HepG2 (cell line): ENCODE data around the gene DAG1. TPM values are rescaled to one million over a fixed set of nuclear protein-coding genes. Genes with fewer than 3 reads are reported as not detected.

Experiments
- FOXC1 ChIP-seq: sonication (generic); formaldehyde crosslinking; IDR thresholded peaks from 2 replicates; pipeline ENCODE4 v1.8.0; 2022; ENCODE audit warnings: mild to moderate bottlenecking, missing genetic modification reagents, borderline replicate concordance
- KLF9 ChIP-seq: IDR thresholded peaks from 2 replicates; pipeline ENCODE4 v1.6.1; 2016; ENCODE audit warnings: low read depth
- MTF2 ChIP-seq: sonication (generic); formaldehyde crosslinking; IDR thresholded peaks from 2 replicates; pipeline ENCODE4 v1.5.0; 2020; ENCODE audit warnings: missing genetic modification reagents, borderline replicate concordance
- PHF8 ChIP-seq: sonication (generic); formaldehyde crosslinking; IDR thresholded peaks from 2 replicates; pipeline ENCODE4 v1.5.0; 2020; ENCODE audit warnings: missing genetic modification reagents
- POLR2G ChIP-seq: fragments of 200-400 bp; formaldehyde crosslinking; IDR thresholded peaks from 2 replicates; pipeline ENCODE4 v1.6.1; 2018; ENCODE audit warnings: mild to moderate bottlenecking, low read depth, low read length, moderate library complexity
- PTBP1 ChIP-seq: fragments of 200-400 bp; formaldehyde crosslinking; IDR thresholded peaks from 2 replicates; pipeline ENCODE4 v1.6.1; 2018; ENCODE audit warnings: low read length, low read depth; ENCODE audit not compliant: poor library complexity, severe bottlenecking
- RFX3 ChIP-seq: IDR thresholded peaks from 2 replicates; pipeline ENCODE4 v1.6.1; 2016; ENCODE audit warnings: missing biosample characterization, missing genetic modification reagents
- SP140L ChIP-seq: sonication (generic); formaldehyde crosslinking; IDR thresholded peaks from 2 replicates; pipeline ENCODE4 v1.4.0; 2020; ENCODE audit warnings: missing genetic modification reagents, borderline replicate concordance
- ZNF121 ChIP-seq: sonication (generic); formaldehyde crosslinking; IDR thresholded peaks from 2 replicates; pipeline ENCODE4 v1.5.0; 2020; ENCODE audit warnings: mild to moderate bottlenecking, missing genetic modification reagents
- ZNF253 ChIP-seq: sonication (generic); formaldehyde crosslinking; IDR thresholded peaks from 2 replicates; pipeline ENCODE4 v1.8.0; 2022; ENCODE audit warnings: mild to moderate bottlenecking, missing genetic modification reagents, borderline replicate concordance
- ZNF260 ChIP-seq: sonication (generic); formaldehyde crosslinking; IDR thresholded peaks from 2 replicates; pipeline ENCODE4 v1.4.0; 2020; ENCODE audit warnings: missing genetic modification reagents, low read depth, mild to moderate bottlenecking, borderline replicate concordance
- ZNF382 ChIP-seq: sonication (generic); formaldehyde crosslinking; IDR thresholded peaks from 2 replicates; pipeline ENCODE4 v1.5.0; 2020; ENCODE audit warnings: missing genetic modification reagents, mild to moderate bottlenecking, borderline replicate concordance
- ZNF496 ChIP-seq: sonication (generic); formaldehyde crosslinking; IDR thresholded peaks from 2 replicates; pipeline ENCODE4 v1.8.1; 2023; ENCODE audit warnings: mild to moderate bottlenecking, moderate library complexity, missing genetic modification reagents; ENCODE audit not compliant: insufficient replicate concordance
- polyA plus RNA-seq, 8 experiments: library from polyadenylated mRNA; depleted of rRNA in 3 of 8; stranded (reverse) in 7 of 8; unstranded in 1 of 8; fragments of >200 nt; fragmentation: Illumina TruSeq in 4 of 8; extraction: Trizol in 4 of 8; gene quantifications; 2 replicates each; pipeline versions ENCODE4 v1.2.1 to v1.2.3, GENCODE V29; 2011 to 2016; ENCODE audit warnings: low read depth in 4 of 8, missing spikeins in 1 of 8, mixed read lengths in 1 of 8; ENCODE audit not compliant: insufficient read depth in 1 of 8
- total RNA-seq, 5 experiments: library from RNA; depleted of rRNA; stranded (reverse); fragments of >200 nt; fragmentation: Illumina TruSeq; extraction: Trizol; gene quantifications; 2 replicates each; pipeline ENCODE4 v1.2.3, GENCODE V29; 2016; ENCODE audit warnings: low read depth in 1 of 5
- TF ChIP-seq, protein P1 (sequence below): sonication (generic); formaldehyde crosslinking; IDR thresholded peaks from 2 replicates; pipeline ENCODE4 v1.5.1; 2020; ENCODE audit warnings: missing genetic modification reagents, mild to moderate bottlenecking, borderline replicate concordance
- TF ChIP-seq, protein P2 (sequence below): sonication (generic); formaldehyde crosslinking; IDR thresholded peaks from 2 replicates; pipeline ENCODE4 v1.4.0; 2020; ENCODE audit warnings: missing genetic modification reagents
- TF ChIP-seq, protein P3 (sequence below): sonication (generic); formaldehyde crosslinking; IDR thresholded peaks from 2 replicates; pipeline ENCODE4 v1.8.0; 2022; ENCODE audit warnings: missing genetic modification reagents, mild to moderate bottlenecking, moderate library complexity, borderline replicate concordance
- TF ChIP-seq, protein P4 (sequence below): IDR thresholded peaks from 2 replicates; pipeline ENCODE4 v1.6.1; 2016
- TF ChIP-seq, protein P5 (sequence below): sonication (generic); formaldehyde crosslinking; IDR thresholded peaks from 2 replicates; pipeline ENCODE4 v1.4.0; 2020; ENCODE audit warnings: mild to moderate bottlenecking, missing genetic modification reagents

Gene DAG1
- total and polyA plus RNA-seq, 2 of the 13 experiments (the other 11 are each of a cell fraction or from before 2014, with no cell fraction given): 47.3 to 50.4 TPM

DNA sequence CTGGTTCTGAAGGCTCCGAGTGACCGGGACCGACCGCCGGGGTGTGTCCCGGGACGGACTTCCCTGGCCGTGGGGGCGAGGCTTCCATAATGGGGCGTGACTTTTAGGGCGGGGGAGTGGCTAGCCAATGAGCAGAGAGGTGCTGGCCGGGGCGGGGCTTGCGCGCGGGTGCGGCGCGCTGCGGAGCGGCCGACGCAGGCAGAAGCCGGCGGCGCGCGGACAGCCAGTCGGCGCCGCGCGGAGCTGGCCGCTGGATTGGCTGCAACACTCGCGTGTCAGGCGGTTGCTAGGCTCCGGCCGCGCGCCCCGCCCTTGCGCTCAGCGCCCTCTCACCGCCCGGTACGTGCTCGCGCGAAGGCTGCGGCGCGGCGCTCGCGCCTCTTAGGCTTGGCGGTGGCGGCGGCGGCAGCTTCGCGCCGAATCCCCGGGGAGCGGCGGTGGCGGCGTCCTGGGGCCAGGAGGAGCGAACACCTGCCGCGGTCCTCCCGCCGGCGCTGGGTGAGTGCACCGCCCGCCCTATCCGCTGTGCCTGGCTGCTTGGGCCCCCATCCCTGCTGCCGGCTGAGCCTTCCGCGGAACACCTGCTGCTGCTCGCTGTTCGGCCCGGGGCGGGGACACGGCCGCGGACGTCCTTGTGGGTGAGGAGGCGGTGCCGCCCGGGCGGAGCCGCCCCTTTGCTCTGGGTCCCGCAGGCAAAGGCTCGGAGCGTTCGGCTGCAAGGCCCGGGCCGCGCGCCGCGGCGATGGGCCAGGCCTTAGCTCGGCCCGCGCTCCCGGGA lies at the start of gene DAG1 (continued):
- TF ChIP-seq ZNF253 (0 out of 2 replicates have a peak, but pooled peaks have one; percentile 51), SP140L (no peak), POLR2G (peak; percentile 76), PHF8 (peak; percentile 82), RFX3 (CRISPR knock-in tag) (0 out of 2 replicates have a peak, but pooled peaks have one; percentile 27), ZNF260 (CRISPR knock-in tag) (no peak), KLF9 (no peak), ZNF121 (CRISPR knock-in tag) (0 out of 2 replicates have a peak, but pooled peaks have one; percentile 64), MTF2 (CRISPR knock-in tag) (peak; percentile 88; the same call in 1 of the 2 replicates), ZNF496 (no peak), PTBP1 (no peak), ZNF382 (CRISPR knock-in tag) (no peak), FOXC1 (CRISPR knock-in tag) (no peak; the same call in none of the 2 replicates)
- TF ChIP-seq, protein P1, sequence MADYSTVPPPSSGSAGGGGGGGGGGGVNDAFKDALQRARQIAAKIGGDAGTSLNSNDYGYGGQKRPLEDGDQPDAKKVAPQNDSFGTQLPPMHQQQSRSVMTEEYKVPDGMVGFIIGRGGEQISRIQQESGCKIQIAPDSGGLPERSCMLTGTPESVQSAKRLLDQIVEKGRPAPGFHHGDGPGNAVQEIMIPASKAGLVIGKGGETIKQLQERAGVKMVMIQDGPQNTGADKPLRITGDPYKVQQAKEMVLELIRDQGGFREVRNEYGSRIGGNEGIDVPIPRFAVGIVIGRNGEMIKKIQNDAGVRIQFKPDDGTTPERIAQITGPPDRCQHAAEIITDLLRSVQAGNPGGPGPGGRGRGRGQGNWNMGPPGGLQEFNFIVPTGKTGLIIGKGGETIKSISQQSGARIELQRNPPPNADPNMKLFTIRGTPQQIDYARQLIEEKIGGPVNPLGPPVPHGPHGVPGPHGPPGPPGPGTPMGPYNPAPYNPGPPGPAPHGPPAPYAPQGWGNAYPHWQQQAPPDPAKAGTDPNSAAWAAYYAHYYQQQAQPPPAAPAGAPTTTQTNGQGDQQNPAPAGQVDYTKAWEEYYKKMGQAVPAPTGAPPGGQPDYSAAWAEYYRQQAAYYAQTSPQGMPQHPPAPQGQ (CRISPR knock-in tag): no peak
- TF ChIP-seq, protein P2, sequence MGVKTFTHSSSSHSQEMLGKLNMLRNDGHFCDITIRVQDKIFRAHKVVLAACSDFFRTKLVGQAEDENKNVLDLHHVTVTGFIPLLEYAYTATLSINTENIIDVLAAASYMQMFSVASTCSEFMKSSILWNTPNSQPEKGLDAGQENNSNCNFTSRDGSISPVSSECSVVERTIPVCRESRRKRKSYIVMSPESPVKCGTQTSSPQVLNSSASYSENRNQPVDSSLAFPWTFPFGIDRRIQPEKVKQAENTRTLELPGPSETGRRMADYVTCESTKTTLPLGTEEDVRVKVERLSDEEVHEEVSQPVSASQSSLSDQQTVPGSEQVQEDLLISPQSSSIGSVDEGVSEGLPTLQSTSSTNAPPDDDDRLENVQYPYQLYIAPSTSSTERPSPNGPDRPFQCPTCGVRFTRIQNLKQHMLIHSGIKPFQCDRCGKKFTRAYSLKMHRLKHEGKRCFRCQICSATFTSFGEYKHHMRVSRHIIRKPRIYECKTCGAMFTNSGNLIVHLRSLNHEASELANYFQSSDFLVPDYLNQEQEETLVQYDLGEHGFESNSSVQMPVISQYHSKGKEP (CRISPR knock-in tag): no peak
- TF ChIP-seq, protein P3, sequence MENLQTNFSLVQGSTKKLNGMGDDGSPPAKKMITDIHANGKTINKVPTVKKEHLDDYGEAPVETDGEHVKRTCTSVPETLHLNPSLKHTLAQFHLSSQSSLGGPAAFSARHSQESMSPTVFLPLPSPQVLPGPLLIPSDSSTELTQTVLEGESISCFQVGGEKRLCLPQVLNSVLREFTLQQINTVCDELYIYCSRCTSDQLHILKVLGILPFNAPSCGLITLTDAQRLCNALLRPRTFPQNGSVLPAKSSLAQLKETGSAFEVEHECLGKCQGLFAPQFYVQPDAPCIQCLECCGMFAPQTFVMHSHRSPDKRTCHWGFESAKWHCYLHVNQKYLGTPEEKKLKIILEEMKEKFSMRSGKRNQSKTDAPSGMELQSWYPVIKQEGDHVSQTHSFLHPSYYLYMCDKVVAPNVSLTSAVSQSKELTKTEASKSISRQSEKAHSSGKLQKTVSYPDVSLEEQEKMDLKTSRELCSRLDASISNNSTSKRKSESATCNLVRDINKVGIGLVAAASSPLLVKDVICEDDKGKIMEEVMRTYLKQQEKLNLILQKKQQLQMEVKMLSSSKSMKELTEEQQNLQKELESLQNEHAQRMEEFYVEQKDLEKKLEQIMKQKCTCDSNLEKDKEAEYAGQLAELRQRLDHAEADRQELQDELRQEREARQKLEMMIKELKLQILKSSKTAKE (CRISPR knock-in tag): no peak
- TF ChIP-seq, protein P4, sequence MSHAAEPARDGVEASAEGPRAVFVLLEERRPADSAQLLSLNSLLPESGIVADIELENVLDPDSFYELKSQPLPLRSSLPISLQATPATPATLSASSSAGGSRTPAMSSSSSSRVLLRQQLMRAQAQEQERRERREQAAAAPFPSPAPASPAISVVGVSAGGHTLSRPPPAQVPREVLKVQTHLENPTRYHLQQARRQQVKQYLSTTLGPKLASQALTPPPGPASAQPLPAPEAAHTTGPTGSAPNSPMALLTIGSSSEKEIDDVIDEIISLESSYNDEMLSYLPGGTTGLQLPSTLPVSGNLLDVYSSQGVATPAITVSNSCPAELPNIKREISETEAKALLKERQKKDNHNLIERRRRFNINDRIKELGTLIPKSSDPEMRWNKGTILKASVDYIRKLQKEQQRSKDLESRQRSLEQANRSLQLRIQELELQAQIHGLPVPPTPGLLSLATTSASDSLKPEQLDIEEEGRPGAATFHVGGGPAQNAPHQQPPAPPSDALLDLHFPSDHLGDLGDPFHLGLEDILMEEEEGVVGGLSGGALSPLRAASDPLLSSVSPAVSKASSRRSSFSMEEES (CRISPR knock-in tag): peak; percentile 12; the same call in 1 of the 2 replicates
- TF ChIP-seq, protein P5, sequence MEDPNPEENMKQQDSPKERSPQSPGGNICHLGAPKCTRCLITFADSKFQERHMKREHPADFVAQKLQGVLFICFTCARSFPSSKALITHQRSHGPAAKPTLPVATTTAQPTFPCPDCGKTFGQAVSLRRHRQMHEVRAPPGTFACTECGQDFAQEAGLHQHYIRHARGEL: no peak
